Fibroblast of lung (primary cell): ENCODE results near the gene COL15A1.

Experiments
- EZH2 ChIP-seq: IDR thresholded peaks from 2 replicates; pipeline ENCODE4 v1.5.1; 2012; ENCODE audit warnings: low read length, control low read depth, mild to moderate bottlenecking; ENCODE audit errors: missing control alignments
- TF ChIP-seq, protein P1 (sequence below), 2 donors: IDR thresholded peaks in 1 of 2; conservative IDR thresholded peaks in 1 of 2; 1 replicate in 1 of 2; 2 replicates in 1 of 2; pipeline ENCODE4 v1.5.1; 2011 to 2012; ENCODE audit warnings: low read length in 2 of 2, control low read depth in 1 of 2, inconsistent platforms in 1 of 2, low read depth in 1 of 2, mild to moderate bottlenecking in 1 of 2

DNA sequence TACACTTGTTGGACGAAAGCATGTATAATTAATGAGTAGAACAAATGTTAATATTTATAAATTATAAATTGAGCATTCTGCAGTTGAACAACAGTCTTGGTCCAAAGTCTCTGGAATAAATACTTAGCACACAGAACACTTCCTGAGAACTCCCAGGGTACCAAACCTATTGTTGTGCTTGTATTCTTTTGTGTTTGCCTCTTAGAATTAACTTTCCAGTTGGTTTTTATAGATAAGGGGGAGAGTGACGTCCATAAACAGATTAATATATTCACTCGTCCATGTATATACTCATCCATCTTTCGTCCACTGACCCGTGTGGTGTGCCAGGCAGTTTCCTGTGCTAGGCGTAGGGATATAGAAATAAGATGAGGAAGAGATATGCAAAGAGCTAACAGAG, 98.9 kb downstream of the COL15A1 start:
- no peak for TF ChIP-seq EZH2
- TF ChIP-seq, protein P1, sequence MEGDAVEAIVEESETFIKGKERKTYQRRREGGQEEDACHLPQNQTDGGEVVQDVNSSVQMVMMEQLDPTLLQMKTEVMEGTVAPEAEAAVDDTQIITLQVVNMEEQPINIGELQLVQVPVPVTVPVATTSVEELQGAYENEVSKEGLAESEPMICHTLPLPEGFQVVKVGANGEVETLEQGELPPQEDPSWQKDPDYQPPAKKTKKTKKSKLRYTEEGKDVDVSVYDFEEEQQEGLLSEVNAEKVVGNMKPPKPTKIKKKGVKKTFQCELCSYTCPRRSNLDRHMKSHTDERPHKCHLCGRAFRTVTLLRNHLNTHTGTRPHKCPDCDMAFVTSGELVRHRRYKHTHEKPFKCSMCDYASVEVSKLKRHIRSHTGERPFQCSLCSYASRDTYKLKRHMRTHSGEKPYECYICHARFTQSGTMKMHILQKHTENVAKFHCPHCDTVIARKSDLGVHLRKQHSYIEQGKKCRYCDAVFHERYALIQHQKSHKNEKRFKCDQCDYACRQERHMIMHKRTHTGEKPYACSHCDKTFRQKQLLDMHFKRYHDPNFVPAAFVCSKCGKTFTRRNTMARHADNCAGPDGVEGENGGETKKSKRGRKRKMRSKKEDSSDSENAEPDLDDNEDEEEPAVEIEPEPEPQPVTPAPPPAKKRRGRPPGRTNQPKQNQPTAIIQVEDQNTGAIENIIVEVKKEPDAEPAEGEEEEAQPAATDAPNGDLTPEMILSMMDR (conservative IDR thresholded peaks at IDR 0.05 in 1 of 2, IDR thresholded peaks at IDR 0.05 in 1 of 2; ENCODE audit: low read depth in 1 of 2, low read length in 2 of 2): no peak
